Suprapubic skin (tissue), 3 donors: Measurements from ENCODE around the gene CECR2.

Source experiments
- POLR2AphosphoS5 ChIP-seq, 3 donors: sonication (generic); formaldehyde crosslinking; IDR thresholded peaks; one replicate each; pipeline ENCODE4 v1.6.1; 2017; ENCODE audit warnings: antibody characterized with exemption in 3 of 3
- TF ChIP-seq, protein P1 (sequence below), 2 donors: fragments of 200-600 bp in 1 of 2; fragments of 450-650 bp in 1 of 2; sonication (generic) in 1 of 2; IDR thresholded peaks; one replicate each; pipeline ENCODE4 v1.5.1; 2016 to 2019; ENCODE audit warnings: antibody characterized with exemption in 2 of 2, mild to moderate bottlenecking in 1 of 2, moderate library complexity in 1 of 2

DNA sequence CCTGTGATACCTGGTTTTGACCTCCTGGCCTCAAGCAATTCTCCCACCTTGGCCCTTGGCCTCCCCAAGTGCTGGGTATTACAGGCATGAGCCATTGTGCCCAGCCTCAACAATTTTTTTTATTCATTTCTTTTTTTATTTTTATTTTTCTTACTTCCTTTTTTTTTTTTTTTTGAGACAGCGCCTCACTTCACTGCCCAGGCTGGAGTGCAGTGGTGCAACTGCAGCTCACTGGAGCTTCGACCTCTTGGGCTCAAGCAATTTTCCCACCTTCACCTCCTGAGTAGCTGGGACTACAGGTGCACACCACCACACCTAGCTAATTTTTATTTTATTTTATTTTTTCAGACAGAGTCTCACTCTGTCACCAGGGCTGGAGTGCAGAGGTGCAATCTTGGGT is 25.5 kb upstream of the CECR2 start:
- no peak for TF ChIP-seq POLR2AphosphoS5 (IDR thresholded peaks at IDR 0.05)
- TF ChIP-seq, protein P1, sequence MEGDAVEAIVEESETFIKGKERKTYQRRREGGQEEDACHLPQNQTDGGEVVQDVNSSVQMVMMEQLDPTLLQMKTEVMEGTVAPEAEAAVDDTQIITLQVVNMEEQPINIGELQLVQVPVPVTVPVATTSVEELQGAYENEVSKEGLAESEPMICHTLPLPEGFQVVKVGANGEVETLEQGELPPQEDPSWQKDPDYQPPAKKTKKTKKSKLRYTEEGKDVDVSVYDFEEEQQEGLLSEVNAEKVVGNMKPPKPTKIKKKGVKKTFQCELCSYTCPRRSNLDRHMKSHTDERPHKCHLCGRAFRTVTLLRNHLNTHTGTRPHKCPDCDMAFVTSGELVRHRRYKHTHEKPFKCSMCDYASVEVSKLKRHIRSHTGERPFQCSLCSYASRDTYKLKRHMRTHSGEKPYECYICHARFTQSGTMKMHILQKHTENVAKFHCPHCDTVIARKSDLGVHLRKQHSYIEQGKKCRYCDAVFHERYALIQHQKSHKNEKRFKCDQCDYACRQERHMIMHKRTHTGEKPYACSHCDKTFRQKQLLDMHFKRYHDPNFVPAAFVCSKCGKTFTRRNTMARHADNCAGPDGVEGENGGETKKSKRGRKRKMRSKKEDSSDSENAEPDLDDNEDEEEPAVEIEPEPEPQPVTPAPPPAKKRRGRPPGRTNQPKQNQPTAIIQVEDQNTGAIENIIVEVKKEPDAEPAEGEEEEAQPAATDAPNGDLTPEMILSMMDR (IDR thresholded peaks at IDR 0.05) = no peak
